Adrenal gland (tissue), 5 donors: Measurements from ENCODE around the gene PRR35.

Experiments
- POLR2A ChIP-seq, 2 donors: fragments of 450-650 bp; IDR thresholded peaks; one replicate each; pipeline ENCODE4 v1.6.1; 2017; ENCODE audit warnings: antibody characterized with exemption in 2 of 2, mild to moderate bottlenecking in 2 of 2, moderate library complexity in 1 of 2
- TF ChIP-seq, protein P1 (sequence below), 6 experiments: fragments of 450-650 bp in 4 of 6; fragments of 200-600 bp in 2 of 6; sonication (generic) in 1 of 6; IDR thresholded peaks; 1 replicate in 5 of 6; 2 replicates in 1 of 6; pipeline versions ENCODE4 v1.5.1 to v1.8.0; 2016 to 2021; ENCODE audit warnings: antibody characterized with exemption in 6 of 6, mild to moderate bottlenecking in 2 of 6, moderate library complexity in 1 of 6
- donor health status: DM: no; HTN: no; CAD: no.

DNA sequence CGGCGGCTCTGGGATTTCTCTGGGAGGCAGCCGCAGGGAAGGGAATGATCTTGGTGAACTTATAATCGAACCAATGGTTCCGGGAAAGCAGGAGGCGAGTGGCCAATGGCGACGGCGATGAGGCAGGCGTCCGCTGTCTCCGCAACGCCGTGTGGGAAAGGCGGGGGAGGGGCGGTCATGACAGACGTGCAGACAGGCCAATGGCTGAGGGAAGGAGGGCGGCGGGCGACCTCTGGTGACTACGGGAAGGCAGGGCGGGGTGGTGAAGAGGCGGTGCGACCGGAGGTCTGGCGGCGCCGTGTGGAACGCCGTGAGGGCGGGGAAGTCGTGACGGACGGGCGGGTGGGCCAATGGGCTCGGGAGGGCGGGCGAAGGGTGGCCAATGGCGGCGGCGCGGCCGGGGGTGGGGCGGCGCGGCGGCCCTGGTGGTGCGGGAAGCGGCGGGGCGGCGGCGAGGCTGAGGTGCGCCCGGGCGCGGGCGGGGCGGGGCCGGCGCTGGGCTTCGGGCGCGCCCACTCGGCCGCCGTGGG, 29.5 kb downstream of the PRR35 start, which contains the start of gene RAB40C:
- TF ChIP-seq POLR2A (IDR thresholded peaks at IDR 0.05) = no peak
- TF ChIP-seq, protein P1, sequence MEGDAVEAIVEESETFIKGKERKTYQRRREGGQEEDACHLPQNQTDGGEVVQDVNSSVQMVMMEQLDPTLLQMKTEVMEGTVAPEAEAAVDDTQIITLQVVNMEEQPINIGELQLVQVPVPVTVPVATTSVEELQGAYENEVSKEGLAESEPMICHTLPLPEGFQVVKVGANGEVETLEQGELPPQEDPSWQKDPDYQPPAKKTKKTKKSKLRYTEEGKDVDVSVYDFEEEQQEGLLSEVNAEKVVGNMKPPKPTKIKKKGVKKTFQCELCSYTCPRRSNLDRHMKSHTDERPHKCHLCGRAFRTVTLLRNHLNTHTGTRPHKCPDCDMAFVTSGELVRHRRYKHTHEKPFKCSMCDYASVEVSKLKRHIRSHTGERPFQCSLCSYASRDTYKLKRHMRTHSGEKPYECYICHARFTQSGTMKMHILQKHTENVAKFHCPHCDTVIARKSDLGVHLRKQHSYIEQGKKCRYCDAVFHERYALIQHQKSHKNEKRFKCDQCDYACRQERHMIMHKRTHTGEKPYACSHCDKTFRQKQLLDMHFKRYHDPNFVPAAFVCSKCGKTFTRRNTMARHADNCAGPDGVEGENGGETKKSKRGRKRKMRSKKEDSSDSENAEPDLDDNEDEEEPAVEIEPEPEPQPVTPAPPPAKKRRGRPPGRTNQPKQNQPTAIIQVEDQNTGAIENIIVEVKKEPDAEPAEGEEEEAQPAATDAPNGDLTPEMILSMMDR (IDR thresholded peaks at IDR 0.05) = no peak
